Ovary (tissue), 9 donors: Measurements from ENCODE around the gene SYNDIG1L. TPM values are rescaled to one million over a fixed set of nuclear protein-coding genes. Genes with fewer than 3 reads are reported as not detected.

Source experiments
- DNase-seq, 5 donors: peaks; one replicate each; pipeline ENCODE4 v3.0.0-alpha.2; 2019 to 2020
- H3K27ac ChIP-seq, 2 donors: fragments of 200-600 bp; one replicate each; pipeline versions ENCODE4 v1.5.1 to v1.8.0; 2019 to 2022
- H3K27me3 ChIP-seq: fragments of 200-600 bp; one replicate; pipeline ENCODE4 v1.8.0; 2022
- H3K36me3 ChIP-seq: fragments of 200-600 bp; sonication (generic); one replicate; pipeline ENCODE4 v1.5.1; 2019
- H3K4me1 ChIP-seq: one replicate; pipeline ENCODE4 v1.8.1; 2013; ENCODE audit warnings: mild to moderate bottlenecking, moderate library complexity; ENCODE audit not compliant: insufficient read depth
- H3K4me3 ChIP-seq: fragments of 200-600 bp; sonication (generic); one replicate; pipeline ENCODE4 v1.5.1; 2017
- H3K9me3 ChIP-seq, 2 donors: fragments of 200-600 bp in 1 of 2; sonication (generic) in 1 of 2; one replicate each; pipeline versions ENCODE4 v1.5.1 to v1.8.1; 2013 to 2019; ENCODE audit warnings: mild to moderate bottlenecking in 1 of 2, moderate library complexity in 1 of 2
- CTCF ChIP-seq, 3 donors: fragments of 450-650 bp in 2 of 3; fragments of 200-600 bp in 1 of 3; IDR thresholded peaks; one replicate each; pipeline versions ENCODE4 v1.5.1 to v1.8.0; 2016 to 2022; ENCODE audit warnings: antibody characterized with exemption in 3 of 3, mild to moderate bottlenecking in 1 of 3
- EP300 ChIP-seq: sonication (generic); formaldehyde crosslinking; IDR thresholded peaks from one replicate; pipeline ENCODE4 v1.6.1; 2017; ENCODE audit warnings: antibody characterized with exemption
- POLR2A ChIP-seq: fragments of 450-650 bp; IDR thresholded peaks from one replicate; pipeline ENCODE4 v1.6.1; 2017; ENCODE audit warnings: antibody characterized with exemption, mild to moderate bottlenecking, moderate library complexity
- WGBS, 3 donors: extraction: QIAGEN DNeasy Blood & Tissue Kit in 1 of 3; methylation state at CpG; one replicate each; pipeline versions ENCODE4 v1.1.5 to v1.1.7; 2013 to 2017; 5-methylcytosine and 5-hydroxymethylcytosine counted together
- intact Hi-C, 4 donors: fragments of 100-400 bp; cut with DNase I; formaldehyde crosslinking; loops; one replicate each; pipeline versions ENCODE4 v1.11.0 to v1.15.1; 2022 to 2023
- polyA plus RNA-seq, 2 donors: library from polyadenylated mRNA; stranded (reverse); fragments of 200-250 nt in 1 of 2; fragments of 350-450 nt in 1 of 2; fragmentation: Illumina TruSeq in 1 of 2; extraction: RNeasy Lipid Tissue Mini Kit (QIAGEN cat#74804) in 1 of 2; gene quantifications; one replicate each; pipeline ENCODE4 v1.2.3, GENCODE V29; 2013 to 2014
- total RNA-seq, 7 donors: library from RNA; depleted of rRNA in 2 of 7; stranded (reverse); fragments of >200 nt in 2 of 7; fragmentation: NEBNext Ultra II Directional in 3 of 7; extraction: Animal tissue kit (Norgen Biotek cat#: 25700) in 3 of 7; gene quantifications; one replicate each; pipeline versions ENCODE4 v1.1.0 to v1.2.4, GENCODE V29; 2016 to 2023
- donor health status: DM: no; HTN: no; CAD: no; lungs with moderate emphysema.
- donor health status: DM: no; HTN: no; CAD: no.
- donor health status: Bipolar disorder and iron deficiency.
- donor health status: DM: yes; HTN: yes; CAD: no.
- donor health status: DM: no; HTN: no; CAD: no.
- donor health status: DM: yes; HTN: yes; CAD: no.

The SYNDIG1L gene
- total and polyA plus RNA-seq, 9 donors: 0.10 to 0.35 (median 0.28) TPM; not detected in 2

- Histone ChIP-seq H3K27ac (no peak overlapping the region), H3K36me3 (no peaks in the 10 kb centered on the region), H3K4me1 (no peaks in the 10 kb centered on the region), H3K4me3 (no peak overlapping the region), H3K27me3 (no peaks in the 10 kb centered on the region), H3K9me3 (no peaks in the 10 kb centered on the region)
- TF ChIP-seq EP300 (no peak), POLR2A (no peak), CTCF (IDR thresholded peaks at IDR 0.05) (no peak)
- intact Hi-C loops: no loop called here
- 72 to 82% (median 72%) methylated on average over 3 of the region's 3 CpGs for WGBS, 3 donors
- DNase-seq: no peak
These were observed 15.1 kb upstream of the SYNDIG1L start for GRCh38 chr14:74441113-74441512.

- intact Hi-C loops: no loop called here
- Histone ChIP-seq H3K27ac (no peak overlapping the region), H3K4me3 (no peak overlapping the region), H3K36me3 (no peaks in the 10 kb centered on the region), H3K27me3 (no peaks in the 10 kb centered on the region), H3K4me1 (no peaks in the 10 kb centered on the region), H3K9me3 (no peaks in the 10 kb centered on the region)
- DNase-seq: no peak
- TF ChIP-seq POLR2A: no peak
- no peak for TF ChIP-seq EP300
- no peak for TF ChIP-seq CTCF (IDR thresholded peaks at IDR 0.05)
- WGBS, 3 donors: 60 to 68% (median 63%) methylated on average over 3 of the region's 3 CpGs
These were observed 12.4 kb upstream of the SYNDIG1L start for GRCh38 chr14:74438351-74438915.

- H3K4me1 ChIP-seq: no peaks in the 10 kb centered on the region
- TF ChIP-seq EP300: no peak
- no peak for TF ChIP-seq CTCF (IDR thresholded peaks at IDR 0.05)
- TF ChIP-seq POLR2A: no peak
- H3K27me3 ChIP-seq: no peaks in the 10 kb centered on the region
- H3K9me3 ChIP-seq: no peaks in the 10 kb centered on the region
- no peak overlapping the region for H3K27ac ChIP-seq
- DNase-seq: no peak
- intact Hi-C loops: no loop called here
- H3K4me3 ChIP-seq: no peak overlapping the region
- WGBS, 3 donors: 13 to 19% (median 13%) methylated on average over 3 of the region's 3 CpGs
- H3K36me3 ChIP-seq: no peaks in the 10 kb centered on the region
These were observed 11.6 kb upstream of the SYNDIG1L start for GRCh38 chr14:74437496-74438053.

- Histone ChIP-seq H3K9me3 (no peaks in the 10 kb centered on the region), H3K4me1 (no peaks in the 10 kb centered on the region), H3K27me3 (no peaks in the 10 kb centered on the region), H3K27ac (no peak overlapping the region), H3K4me3 (no peak overlapping the region), H3K36me3 (no peaks in the 10 kb centered on the region)
- WGBS, 3 donors: 12 to 26% (median 16%) methylated on average over 2 of the region's 2 CpGs
- DNase-seq: no peak
- TF ChIP-seq EP300: no peak
- no peak for TF ChIP-seq POLR2A
- TF ChIP-seq CTCF (IDR thresholded peaks at IDR 0.05): no peak
- intact Hi-C loops: no loop called here
These were observed 8.3 kb upstream of the SYNDIG1L start for GRCh38 chr14:74434294-74434693.
